Gastroesophageal sphincter (tissue), 4 donors: ENCODE results near the gene UBE2R2. TPM values are rescaled to one million over a fixed set of nuclear protein-coding genes. Genes with fewer than 3 reads are reported as not detected.

Source experiments
- ATAC-seq: fragments of 150-250 bp; one replicate; pipeline ENCODE4 v1.9.1; 2016; ENCODE audit warnings: mild to moderate bottlenecking, moderate library complexity
- H3K27ac ChIP-seq, 4 donors: fragments of 200-600 bp; sonication (generic) in 3 of 4; 1 replicate in 3 of 4; 2 replicates in 1 of 4; pipeline ENCODE4 v1.5.1; 2016 to 2019
- H3K27me3 ChIP-seq: fragments of 200-600 bp; sonication (generic); one replicate; pipeline ENCODE4 v1.5.1; 2019
- H3K36me3 ChIP-seq, 2 donors: fragments of 200-600 bp; sonication (generic); one replicate each; pipeline ENCODE4 v1.5.1; 2019; ENCODE audit warnings: control low read depth in 1 of 2
- H3K4me1 ChIP-seq, 3 donors: fragments of 200-600 bp; sonication (generic); 1 replicate in 2 of 3; 2 replicates in 1 of 3; pipeline ENCODE4 v1.5.1; 2016 to 2019; ENCODE audit warnings: control low read depth in 2 of 3
- H3K4me3 ChIP-seq, 2 donors: fragments of 200-600 bp; sonication (generic); one replicate each; pipeline ENCODE4 v1.5.1; 2019; ENCODE audit warnings: mild to moderate bottlenecking in 1 of 2, moderate library complexity in 1 of 2
- H3K9me3 ChIP-seq, 3 donors: fragments of 200-600 bp; sonication (generic); one replicate each; pipeline ENCODE4 v1.5.1; 2017 to 2019; ENCODE audit warnings: control low read depth in 2 of 3
- EP300 ChIP-seq: sonication (generic); formaldehyde crosslinking; IDR thresholded peaks from one replicate; pipeline ENCODE4 v1.6.1; 2017; ENCODE audit warnings: antibody characterized with exemption, mild to moderate bottlenecking
- POLR2A ChIP-seq, 2 donors: fragments of 450-650 bp; IDR thresholded peaks; one replicate each; pipeline ENCODE4 v1.6.1; 2017; ENCODE audit warnings: antibody characterized with exemption in 2 of 2, mild to moderate bottlenecking in 2 of 2, moderate library complexity in 1 of 2
- POLR2AphosphoS5 ChIP-seq: sonication (generic); formaldehyde crosslinking; IDR thresholded peaks from one replicate; pipeline ENCODE4 v1.6.1; 2017; ENCODE audit warnings: antibody characterized with exemption
- WGBS, 2 donors: methylation state at CpG; one replicate each; pipeline ENCODE4 v1.1.5; 2018; ENCODE audit warnings: low coverage in 1 of 2; 5-methylcytosine and 5-hydroxymethylcytosine counted together
- total RNA-seq, 4 donors: library from RNA; depleted of rRNA; stranded (reverse); fragments of >200 nt; gene quantifications; one replicate each; pipeline ENCODE4 v1.1.0, GENCODE V29; 2016
- TF ChIP-seq, protein P1 (sequence below), 4 experiments: fragments of 200-600 bp in 2 of 4; fragments of 450-650 bp in 2 of 4; sonication (generic) in 1 of 4; IDR thresholded peaks; one replicate each; pipeline ENCODE4 v1.5.1; 2017 to 2019; ENCODE audit warnings: antibody characterized with exemption in 4 of 4, mild to moderate bottlenecking in 2 of 4, moderate library complexity in 2 of 4

Gene UBE2R2
- total RNA-seq, 4 donors from 2014 or later, result 26.5 to 43.9 (median 33.0) TPM

DNA sequence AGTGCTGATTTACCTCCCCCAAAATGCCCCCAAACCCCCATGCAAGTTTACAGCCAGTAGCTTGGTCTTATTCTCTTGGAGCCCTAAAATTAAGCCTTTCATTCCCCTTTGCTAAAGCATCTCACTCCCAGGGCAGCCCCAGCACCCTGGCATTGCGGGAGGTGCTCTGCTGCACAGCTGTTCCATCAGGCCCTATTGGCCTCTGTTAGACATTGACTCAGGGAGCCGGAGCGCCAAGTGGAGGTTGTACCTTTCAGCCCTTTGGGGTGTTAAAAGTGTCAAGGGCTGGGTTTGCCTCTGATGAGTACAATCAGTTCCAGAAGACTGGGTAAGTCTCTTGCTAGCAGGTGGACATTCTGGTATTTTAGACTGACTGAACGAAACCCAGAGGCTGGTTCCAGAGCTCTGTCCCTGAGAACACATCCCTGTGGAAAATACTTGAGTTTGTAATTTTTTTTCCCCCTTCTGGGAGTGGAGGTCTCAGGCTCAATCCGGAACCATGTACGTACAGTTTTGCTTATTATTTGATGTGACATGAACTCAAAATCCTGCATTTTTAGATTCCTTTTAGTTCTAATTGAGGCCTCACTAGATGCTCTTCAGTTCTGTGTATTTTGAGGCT is 102.4 kb downstream of the UBE2R2 start:
- no peak for TF ChIP-seq POLR2A (IDR thresholded peaks at IDR 0.05)
- TF ChIP-seq, protein P1, sequence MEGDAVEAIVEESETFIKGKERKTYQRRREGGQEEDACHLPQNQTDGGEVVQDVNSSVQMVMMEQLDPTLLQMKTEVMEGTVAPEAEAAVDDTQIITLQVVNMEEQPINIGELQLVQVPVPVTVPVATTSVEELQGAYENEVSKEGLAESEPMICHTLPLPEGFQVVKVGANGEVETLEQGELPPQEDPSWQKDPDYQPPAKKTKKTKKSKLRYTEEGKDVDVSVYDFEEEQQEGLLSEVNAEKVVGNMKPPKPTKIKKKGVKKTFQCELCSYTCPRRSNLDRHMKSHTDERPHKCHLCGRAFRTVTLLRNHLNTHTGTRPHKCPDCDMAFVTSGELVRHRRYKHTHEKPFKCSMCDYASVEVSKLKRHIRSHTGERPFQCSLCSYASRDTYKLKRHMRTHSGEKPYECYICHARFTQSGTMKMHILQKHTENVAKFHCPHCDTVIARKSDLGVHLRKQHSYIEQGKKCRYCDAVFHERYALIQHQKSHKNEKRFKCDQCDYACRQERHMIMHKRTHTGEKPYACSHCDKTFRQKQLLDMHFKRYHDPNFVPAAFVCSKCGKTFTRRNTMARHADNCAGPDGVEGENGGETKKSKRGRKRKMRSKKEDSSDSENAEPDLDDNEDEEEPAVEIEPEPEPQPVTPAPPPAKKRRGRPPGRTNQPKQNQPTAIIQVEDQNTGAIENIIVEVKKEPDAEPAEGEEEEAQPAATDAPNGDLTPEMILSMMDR (IDR thresholded peaks at IDR 0.05), result no peak
- no peaks in the 10 kb centered on the region for H3K9me3 ChIP-seq
- H3K27me3 ChIP-seq, result no peaks in the 10 kb centered on the region
- ATAC-seq, result no peak
- H3K27ac ChIP-seq, result peak overlapping the region in 1 of 4 donors; percentile 10
- no peak overlapping the region for H3K4me3 ChIP-seq
- no peaks in the 10 kb centered on the region for H3K4me1 ChIP-seq
- peaks cover 0 to 95% of the 10 kb centered on the region in 2 donors for H3K36me3 ChIP-seq
- WGBS, 2 donors, result 64 to 85% methylated on average over 3 to 4 of the region's 6 CpGs

DNA sequence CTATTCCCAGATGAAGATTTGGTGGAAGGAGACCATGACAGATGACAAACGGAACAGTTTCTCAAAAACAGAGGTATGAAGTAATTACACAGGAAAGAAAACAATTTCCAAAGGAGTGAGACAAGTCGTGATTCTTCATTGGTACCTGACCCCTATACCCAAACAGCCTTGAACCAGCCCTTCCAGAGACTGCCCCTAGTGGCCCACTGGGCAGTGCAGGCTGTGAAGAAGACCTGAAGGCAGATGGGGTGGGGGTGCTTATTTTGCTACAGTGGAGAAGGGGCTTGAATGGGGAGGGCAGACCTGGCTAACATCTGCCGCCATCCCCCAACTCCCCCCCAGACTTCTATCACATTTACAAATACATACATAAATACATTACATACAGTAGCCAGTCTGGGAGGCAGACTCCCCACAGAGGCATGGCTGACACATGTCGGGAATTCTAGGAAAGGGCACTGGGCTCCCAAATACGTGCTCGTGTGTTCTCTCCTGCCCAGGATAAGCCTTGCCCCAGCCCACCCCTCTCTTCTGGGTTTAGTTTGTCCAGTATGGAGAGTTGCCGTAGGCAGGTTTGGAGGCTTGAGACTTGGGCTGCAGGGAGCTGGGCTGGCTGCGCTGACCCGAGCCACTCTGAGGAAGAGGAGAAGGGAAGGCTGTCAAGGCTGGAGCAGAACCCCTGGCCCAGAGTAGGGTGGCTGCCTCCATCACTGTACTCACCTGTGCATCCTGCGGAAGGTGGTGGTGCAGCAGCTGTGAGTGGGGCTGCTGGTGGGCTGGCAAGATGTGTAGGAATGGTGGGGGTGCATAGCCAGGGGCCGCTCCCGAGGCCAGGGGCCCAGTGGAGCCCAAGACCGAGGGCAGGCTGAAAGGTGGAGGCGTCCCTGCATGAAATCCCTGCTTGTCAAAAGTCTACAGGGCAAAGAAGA is 105.3 kb downstream of the UBE2R2 start:
- no peaks in the 10 kb centered on the region for H3K27me3 ChIP-seq
- no peak for TF ChIP-seq POLR2A (IDR thresholded peaks at IDR 0.05)
- TF ChIP-seq, protein P1 (IDR thresholded peaks at IDR 0.05), result peak in 3 of 4 experiments; percentile 37 to 49 (median 45)
- H3K36me3 ChIP-seq, result peaks cover 0 to 96% of the 10 kb centered on the region in 2 donors
- H3K27ac ChIP-seq, result peak overlapping the region in 2 of 4 donors; percentile 10 to 18
- peaks cover 0 to 13% (median 6%) of the 10 kb centered on the region in 3 donors for H3K4me1 ChIP-seq
- no peaks in the 10 kb centered on the region for H3K9me3 ChIP-seq
- no peak overlapping the region for H3K4me3 ChIP-seq
- WGBS, 2 donors, result 70 to 79% methylated on average over 4 to 5 of the region's 14 CpGs
- ATAC-seq, result no peak

DNA sequence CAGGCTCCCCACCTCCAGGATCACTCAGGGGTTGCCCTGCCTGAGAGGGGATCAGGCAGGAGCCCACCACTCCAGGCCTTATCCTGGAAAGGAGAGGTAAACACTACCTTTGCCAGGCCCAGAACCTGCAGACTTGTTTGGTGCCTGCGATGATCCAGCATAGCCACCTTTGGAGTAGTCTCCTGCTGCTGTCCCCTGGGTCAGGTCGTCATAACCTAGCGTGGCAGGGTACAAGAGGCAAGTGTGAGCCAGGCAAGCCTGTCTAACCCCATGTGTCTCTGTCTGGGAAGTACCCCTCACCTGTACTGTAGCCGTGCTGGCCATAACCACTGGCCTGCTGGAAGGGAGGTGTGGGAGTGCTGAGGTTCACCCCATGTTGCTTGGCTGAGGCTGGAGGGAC is 106.1 kb downstream of the UBE2R2 start:
- Histone ChIP-seq H3K27ac (no peak overlapping the region), H3K4me1 (peaks cover 0 to 13% (median 6%) of the 10 kb centered on the region in 3 donors), H3K9me3 (no peaks in the 10 kb centered on the region), H3K4me3 (no peak overlapping the region), H3K36me3 (peaks cover 0 to 96% of the 10 kb centered on the region in 2 donors), H3K27me3 (no peaks in the 10 kb centered on the region)
- no CpG with 5 or more reads among the region's 4 CpGs for WGBS, 2 donors
- ATAC-seq, result no peak
- TF ChIP-seq POLR2AphosphoS5, result no peak
- TF ChIP-seq, protein P1 (IDR thresholded peaks at IDR 0.05), result no peak
- TF ChIP-seq EP300, result no peak
- no peak for TF ChIP-seq POLR2A (IDR thresholded peaks at IDR 0.05)

DNA sequence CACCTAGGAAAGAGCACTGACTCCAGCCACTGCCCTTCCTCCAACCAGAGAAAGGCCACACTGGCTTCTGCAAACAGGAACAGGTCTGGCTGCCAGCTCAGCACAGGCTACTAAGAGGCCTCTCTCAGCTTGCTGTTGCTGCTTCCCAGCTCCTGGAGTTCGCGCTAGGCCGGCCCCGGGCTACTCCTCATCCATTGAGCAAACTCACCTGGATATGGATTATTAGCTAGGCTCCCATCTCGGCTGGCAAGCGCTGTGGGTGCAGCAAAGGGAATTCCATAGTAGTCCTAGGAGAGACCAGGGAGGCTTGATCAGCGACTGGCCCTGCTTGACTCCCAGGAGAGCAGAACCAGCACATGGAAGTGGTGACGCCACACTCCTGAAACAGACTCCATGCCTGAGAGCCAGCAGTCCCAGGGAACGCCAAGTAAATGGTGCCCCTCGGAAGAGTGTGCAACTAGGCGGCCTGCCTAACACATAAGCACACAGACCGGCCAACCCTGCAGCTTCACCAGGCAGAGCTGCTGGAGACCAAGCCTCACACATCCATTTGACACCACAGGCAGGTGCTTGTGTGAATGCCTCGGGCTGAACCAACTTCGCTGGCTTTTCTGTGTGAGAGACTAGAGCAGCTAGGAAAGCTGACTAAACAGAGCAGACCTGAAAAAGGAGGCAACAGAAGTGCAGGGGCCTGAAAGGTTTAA is 107.2 kb downstream of the UBE2R2 start:
- no peak overlapping the region for H3K27ac ChIP-seq

More for the DNA sequence above, 107.2 kb downstream of the UBE2R2 start:
- H3K4me3 ChIP-seq, result no peak overlapping the region
- 79% methylated on average over 2 of the region's 14 CpGs; no CpG with 5 or more reads in 1 of the 2 donors for WGBS, 2 donors
- no peaks in the 10 kb centered on the region for H3K9me3 ChIP-seq
- H3K36me3 ChIP-seq, result peaks cover 0 to 96% of the 10 kb centered on the region in 2 donors
- H3K27me3 ChIP-seq, result no peaks in the 10 kb centered on the region
- H3K4me1 ChIP-seq, result peaks cover 0 to 13% (median 6%) of the 10 kb centered on the region in 3 donors
- TF ChIP-seq EP300 (no peak), POLR2A (IDR thresholded peaks at IDR 0.05) (no peak), POLR2AphosphoS5 (no peak)
- TF ChIP-seq, protein P1 (IDR thresholded peaks at IDR 0.05), result no peak
- ATAC-seq, result no peak
